H1 (cell line): ENCODE results near the gene NFKB1. TPM values are rescaled to one million over a fixed set of nuclear protein-coding genes. Genes with fewer than 3 reads are reported as not detected.

ENCODE experiments used
- ASH2L ChIP-seq: fragments of 200-600, 300-600 bp; sonication (generic); IDR thresholded peaks from one replicate; pipeline ENCODE4 v1.7.1; 2017; ENCODE audit warnings: low read length
- EZH2 ChIP-seq: fragments of 200-600 bp; sonication (generic); IDR thresholded peaks from 2 replicates; pipeline ENCODE4 v1.7.1; 2012; ENCODE audit warnings: low read depth, mild to moderate bottlenecking, moderate library complexity, low read length, inconsistent platforms; ENCODE audit not compliant: severe bottlenecking
- JUND ChIP-seq: IDR thresholded peaks from 2 replicates; pipeline ENCODE4 v1.6.1; 2011; ENCODE audit warnings: mild to moderate bottlenecking, improper control_type of control experiment, low read length
- KDM4A ChIP-seq: IDR thresholded peaks from one replicate; pipeline ENCODE4 v1.7.1; 2012; ENCODE audit warnings: low read depth, mild to moderate bottlenecking, moderate library complexity, low read length, inconsistent platforms; ENCODE audit not compliant: severe bottlenecking
- RBBP5 ChIP-seq: IDR thresholded peaks from 2 replicates; pipeline ENCODE4 v1.7.1; 2012; ENCODE audit warnings: low read depth, mild to moderate bottlenecking, inconsistent platforms, low read length, moderate library complexity, borderline replicate concordance
- SIX5 ChIP-seq: IDR thresholded peaks from 2 replicates; pipeline ENCODE4 v1.6.1; 2011; ENCODE audit warnings: mild to moderate bottlenecking, low read depth, low read length
- polyA plus RNA-seq, 7 experiments: library from polyadenylated mRNA; depleted of rRNA in 3 of 7; stranded (reverse) in 5 of 7; unstranded in 2 of 7; fragments of >200 nt in 5 of 7; fragments of 200-250 nt in 2 of 7; gene quantifications; 1 replicate in 5 of 7; 2 replicates in 1 of 7; 4 replicates in 1 of 7; pipeline versions ENCODE4 v1.2.1 to v1.2.3, GENCODE V29; 2011 to 2013; ENCODE audit warnings: missing spikeins in 2 of 7, mixed read lengths in 2 of 7
- total RNA-seq: library from RNA; stranded (reverse); fragmentation: NEBNext Ultra II Directional; extraction: Animal tissue kit (Norgen Biotek cat#: 25700); gene quantifications from 2 replicates; pipeline ENCODE4 v1.2.1, GENCODE V29; 2021
- TF ChIP-seq, protein P1 (sequence below): fragments of 300-600 bp; sonication (generic); IDR thresholded peaks from 2 replicates; pipeline ENCODE4 v1.7.1; 2012; ENCODE audit warnings: low read length, moderate library complexity, mild to moderate bottlenecking, inconsistent platforms; ENCODE audit not compliant: insufficient replicate concordance
- TF ChIP-seq, protein P2 (sequence below): IDR thresholded peaks from 2 replicates; pipeline ENCODE4 v1.6.1; 2012; ENCODE audit warnings: inconsistent platforms

The NFKB1 gene
- total and polyA plus RNA-seq, 2 of the 8 experiments (the other 6 are each of a cell fraction or from before 2014, with no cell fraction given), result 2.9 to 6.8 TPM

DNA sequence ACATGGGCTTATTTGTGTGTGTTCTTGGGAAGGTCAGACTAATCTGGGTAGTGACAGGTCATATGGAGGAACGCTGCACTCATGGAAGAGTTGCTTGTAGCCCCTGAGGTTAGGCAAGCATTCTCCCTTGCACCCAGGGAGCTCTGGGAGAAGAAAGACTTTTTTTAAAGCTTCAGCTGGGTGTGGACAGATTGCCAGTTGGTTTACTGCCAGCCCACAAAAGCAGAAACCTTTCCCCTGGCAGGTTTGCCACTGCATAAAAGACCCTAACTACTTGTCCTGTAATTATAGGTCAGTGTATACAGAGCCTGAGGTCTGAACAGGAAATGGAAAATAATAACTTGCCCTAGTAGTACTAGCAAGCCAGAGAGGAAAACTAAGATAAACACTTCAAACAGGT is 7.4 kb upstream of the NFKB1 start (continued):
- TF ChIP-seq, protein P1, sequence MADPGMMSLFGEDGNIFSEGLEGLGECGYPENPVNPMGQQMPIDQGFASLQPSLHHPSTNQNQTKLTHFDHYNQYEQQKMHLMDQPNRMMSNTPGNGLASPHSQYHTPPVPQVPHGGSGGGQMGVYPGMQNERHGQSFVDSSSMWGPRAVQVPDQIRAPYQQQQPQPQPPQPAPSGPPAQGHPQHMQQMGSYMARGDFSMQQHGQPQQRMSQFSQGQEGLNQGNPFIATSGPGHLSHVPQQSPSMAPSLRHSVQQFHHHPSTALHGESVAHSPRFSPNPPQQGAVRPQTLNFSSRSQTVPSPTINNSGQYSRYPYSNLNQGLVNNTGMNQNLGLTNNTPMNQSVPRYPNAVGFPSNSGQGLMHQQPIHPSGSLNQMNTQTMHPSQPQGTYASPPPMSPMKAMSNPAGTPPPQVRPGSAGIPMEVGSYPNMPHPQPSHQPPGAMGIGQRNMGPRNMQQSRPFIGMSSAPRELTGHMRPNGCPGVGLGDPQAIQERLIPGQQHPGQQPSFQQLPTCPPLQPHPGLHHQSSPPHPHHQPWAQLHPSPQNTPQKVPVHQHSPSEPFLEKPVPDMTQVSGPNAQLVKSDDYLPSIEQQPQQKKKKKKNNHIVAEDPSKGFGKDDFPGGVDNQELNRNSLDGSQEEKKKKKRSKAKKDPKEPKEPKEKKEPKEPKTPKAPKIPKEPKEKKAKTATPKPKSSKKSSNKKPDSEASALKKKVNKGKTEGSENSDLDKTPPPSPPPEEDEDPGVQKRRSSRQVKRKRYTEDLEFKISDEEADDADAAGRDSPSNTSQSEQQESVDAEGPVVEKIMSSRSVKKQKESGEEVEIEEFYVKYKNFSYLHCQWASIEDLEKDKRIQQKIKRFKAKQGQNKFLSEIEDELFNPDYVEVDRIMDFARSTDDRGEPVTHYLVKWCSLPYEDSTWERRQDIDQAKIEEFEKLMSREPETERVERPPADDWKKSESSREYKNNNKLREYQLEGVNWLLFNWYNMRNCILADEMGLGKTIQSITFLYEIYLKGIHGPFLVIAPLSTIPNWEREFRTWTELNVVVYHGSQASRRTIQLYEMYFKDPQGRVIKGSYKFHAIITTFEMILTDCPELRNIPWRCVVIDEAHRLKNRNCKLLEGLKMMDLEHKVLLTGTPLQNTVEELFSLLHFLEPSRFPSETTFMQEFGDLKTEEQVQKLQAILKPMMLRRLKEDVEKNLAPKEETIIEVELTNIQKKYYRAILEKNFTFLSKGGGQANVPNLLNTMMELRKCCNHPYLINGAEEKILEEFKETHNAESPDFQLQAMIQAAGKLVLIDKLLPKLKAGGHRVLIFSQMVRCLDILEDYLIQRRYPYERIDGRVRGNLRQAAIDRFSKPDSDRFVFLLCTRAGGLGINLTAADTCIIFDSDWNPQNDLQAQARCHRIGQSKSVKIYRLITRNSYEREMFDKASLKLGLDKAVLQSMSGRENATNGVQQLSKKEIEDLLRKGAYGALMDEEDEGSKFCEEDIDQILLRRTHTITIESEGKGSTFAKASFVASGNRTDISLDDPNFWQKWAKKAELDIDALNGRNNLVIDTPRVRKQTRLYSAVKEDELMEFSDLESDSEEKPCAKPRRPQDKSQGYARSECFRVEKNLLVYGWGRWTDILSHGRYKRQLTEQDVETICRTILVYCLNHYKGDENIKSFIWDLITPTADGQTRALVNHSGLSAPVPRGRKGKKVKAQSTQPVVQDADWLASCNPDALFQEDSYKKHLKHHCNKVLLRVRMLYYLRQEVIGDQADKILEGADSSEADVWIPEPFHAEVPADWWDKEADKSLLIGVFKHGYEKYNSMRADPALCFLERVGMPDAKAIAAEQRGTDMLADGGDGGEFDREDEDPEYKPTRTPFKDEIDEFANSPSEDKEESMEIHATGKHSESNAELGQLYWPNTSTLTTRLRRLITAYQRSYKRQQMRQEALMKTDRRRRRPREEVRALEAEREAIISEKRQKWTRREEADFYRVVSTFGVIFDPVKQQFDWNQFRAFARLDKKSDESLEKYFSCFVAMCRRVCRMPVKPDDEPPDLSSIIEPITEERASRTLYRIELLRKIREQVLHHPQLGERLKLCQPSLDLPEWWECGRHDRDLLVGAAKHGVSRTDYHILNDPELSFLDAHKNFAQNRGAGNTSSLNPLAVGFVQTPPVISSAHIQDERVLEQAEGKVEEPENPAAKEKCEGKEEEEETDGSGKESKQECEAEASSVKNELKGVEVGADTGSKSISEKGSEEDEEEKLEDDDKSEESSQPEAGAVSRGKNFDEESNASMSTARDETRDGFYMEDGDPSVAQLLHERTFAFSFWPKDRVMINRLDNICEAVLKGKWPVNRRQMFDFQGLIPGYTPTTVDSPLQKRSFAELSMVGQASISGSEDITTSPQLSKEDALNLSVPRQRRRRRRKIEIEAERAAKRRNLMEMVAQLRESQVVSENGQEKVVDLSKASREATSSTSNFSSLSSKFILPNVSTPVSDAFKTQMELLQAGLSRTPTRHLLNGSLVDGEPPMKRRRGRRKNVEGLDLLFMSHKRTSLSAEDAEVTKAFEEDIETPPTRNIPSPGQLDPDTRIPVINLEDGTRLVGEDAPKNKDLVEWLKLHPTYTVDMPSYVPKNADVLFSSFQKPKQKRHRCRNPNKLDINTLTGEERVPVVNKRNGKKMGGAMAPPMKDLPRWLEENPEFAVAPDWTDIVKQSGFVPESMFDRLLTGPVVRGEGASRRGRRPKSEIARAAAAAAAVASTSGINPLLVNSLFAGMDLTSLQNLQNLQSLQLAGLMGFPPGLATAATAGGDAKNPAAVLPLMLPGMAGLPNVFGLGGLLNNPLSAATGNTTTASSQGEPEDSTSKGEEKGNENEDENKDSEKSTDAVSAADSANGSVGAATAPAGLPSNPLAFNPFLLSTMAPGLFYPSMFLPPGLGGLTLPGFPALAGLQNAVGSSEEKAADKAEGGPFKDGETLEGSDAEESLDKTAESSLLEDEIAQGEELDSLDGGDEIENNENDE, result no peak
- TF ChIP-seq RBBP5, result no peak
- no peak for TF ChIP-seq JUND
- no peak for TF ChIP-seq EZH2
- TF ChIP-seq, protein P2, sequence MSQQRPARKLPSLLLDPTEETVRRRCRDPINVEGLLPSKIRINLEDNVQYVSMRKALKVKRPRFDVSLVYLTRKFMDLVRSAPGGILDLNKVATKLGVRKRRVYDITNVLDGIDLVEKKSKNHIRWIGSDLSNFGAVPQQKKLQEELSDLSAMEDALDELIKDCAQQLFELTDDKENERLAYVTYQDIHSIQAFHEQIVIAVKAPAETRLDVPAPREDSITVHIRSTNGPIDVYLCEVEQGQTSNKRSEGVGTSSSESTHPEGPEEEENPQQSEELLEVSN, result no peak
- TF ChIP-seq ASH2L, result no peak
- TF ChIP-seq SIX5, result no peak
- TF ChIP-seq KDM4A, result no peak
